ENCODE results near the gene PRKN.

PRKN gene

DNA sequence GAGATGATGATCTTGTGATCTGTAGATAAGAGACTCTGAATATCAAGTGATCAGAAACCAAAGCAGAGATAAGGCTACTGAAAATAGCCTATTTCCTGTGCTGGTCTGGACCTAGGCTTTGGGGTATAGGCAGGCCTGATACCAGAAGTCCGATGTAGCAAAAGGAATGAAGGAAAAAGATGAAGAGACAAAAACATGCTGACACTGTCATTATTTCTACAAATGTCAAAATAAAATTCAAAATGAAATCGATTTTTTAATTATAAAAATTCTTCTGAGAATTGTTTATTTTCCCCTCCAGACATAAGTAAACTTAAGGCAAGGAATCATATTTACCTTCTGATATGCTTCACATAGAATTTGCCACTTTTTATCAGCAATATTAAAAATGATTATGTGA is 252.8 kb downstream of the PRKN start:
- H3K4me1 ChIP-seq (ENCODE audit: control insufficient read depth, insufficient read depth, low read length, poor library complexity, severe bottlenecking), result no peaks in the 10 kb centered on the region
- no peak overlapping the region for H3K27ac ChIP-seq (ENCODE audit: low read depth, low read length, severe bottlenecking)
- H3K9me3 ChIP-seq (ENCODE audit: control insufficient read depth, low read length), result no peaks in the 10 kb centered on the region
- no peaks in the 10 kb centered on the region for H3K36me3 ChIP-seq (ENCODE audit: control insufficient read depth, insufficient read depth, low read length)
- WGBS, 2 experiments (ENCODE audit: insufficient coverage in 2 of 2), result no CpG with 5 or more reads among the region's 2 CpGs
- no peak overlapping the region for H3K4me3 ChIP-seq (ENCODE audit: extremely low read depth, insufficient read depth, low read length, poor library complexity, severe bottlenecking)

DNA sequence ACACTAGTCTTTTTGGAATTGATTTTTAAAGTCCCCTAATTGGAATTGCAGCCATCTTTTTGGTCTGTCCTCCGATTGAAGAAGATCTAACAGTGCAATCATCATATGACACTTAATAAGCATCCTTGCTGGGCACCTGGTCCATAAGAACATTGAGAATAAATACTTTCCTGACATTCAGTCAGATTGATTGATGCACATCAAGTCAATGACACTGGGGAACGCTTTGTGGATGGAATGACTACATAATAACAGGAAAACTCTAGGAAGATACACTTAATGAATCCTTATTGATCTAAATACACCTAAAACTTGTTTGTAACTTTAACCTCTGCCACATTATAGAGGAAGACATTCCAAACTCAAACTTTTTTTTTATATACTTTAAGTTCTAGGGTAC is 255.7 kb downstream of the PRKN start:
- Histone ChIP-seq H3K36me3 (ENCODE audit: control insufficient read depth, insufficient read depth, low read length) (no peaks in the 10 kb centered on the region), H3K27ac (ENCODE audit: low read depth, low read length, severe bottlenecking) (no peak overlapping the region), H3K4me1 (ENCODE audit: control insufficient read depth, insufficient read depth, low read length, poor library complexity, severe bottlenecking) (peaks cover 4% of the 10 kb centered on the region), H3K9me3 (ENCODE audit: control insufficient read depth, low read length) (no peaks in the 10 kb centered on the region), H3K4me3 (ENCODE audit: extremely low read depth, insufficient read depth, low read length, poor library complexity, severe bottlenecking) (no peak overlapping the region)
- WGBS, 2 experiments (ENCODE audit: insufficient coverage in 2 of 2), result 100% methylated on average over 1 of the region's 2 CpGs; no CpG with 5 or more reads in 1 of the 2 experiments

- no peaks in the 10 kb centered on the region for H3K9me3 ChIP-seq (ENCODE audit: control insufficient read depth, low read length)
- no peak overlapping the region for H3K27ac ChIP-seq (ENCODE audit: low read depth, low read length, severe bottlenecking)
- H3K36me3 ChIP-seq (ENCODE audit: control insufficient read depth, insufficient read depth, low read length), result no peaks in the 10 kb centered on the region
- WGBS, 2 experiments (ENCODE audit: insufficient coverage in 2 of 2), result no CpG with 5 or more reads among the region's 2 CpGs
- H3K4me3 ChIP-seq (ENCODE audit: extremely low read depth, insufficient read depth, low read length, poor library complexity, severe bottlenecking), result no peak overlapping the region
- H3K4me1 ChIP-seq (ENCODE audit: control insufficient read depth, insufficient read depth, low read length, poor library complexity, severe bottlenecking), result peaks cover 4% of the 10 kb centered on the region
Measured at GRCh38 chr6:162468326-162468725, 259.2 kb downstream of the PRKN start.

DNA sequence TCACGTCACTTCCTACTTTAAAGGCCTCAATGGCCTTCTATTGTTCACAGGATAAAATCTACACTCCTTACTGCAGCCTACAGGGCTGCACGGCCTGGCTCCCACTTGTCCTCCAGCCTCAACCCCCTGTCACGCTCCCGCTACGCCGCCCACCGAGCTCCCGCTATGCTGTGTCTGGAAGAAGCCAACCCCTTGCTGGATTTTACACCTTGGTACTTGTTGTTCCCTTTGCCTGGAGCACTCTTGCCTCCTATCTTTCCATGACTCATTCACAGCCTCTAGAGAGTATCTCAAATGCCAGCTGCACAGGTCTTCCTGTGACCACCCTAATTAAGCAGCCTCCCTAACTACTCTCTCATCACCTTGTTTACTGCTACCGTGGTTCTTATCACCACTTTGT is 259.9 kb downstream of the PRKN start:
- Histone ChIP-seq H3K27ac (ENCODE audit: low read depth, low read length, severe bottlenecking) (peak overlapping the region; percentile 31), H3K4me3 (ENCODE audit: extremely low read depth, insufficient read depth, low read length, poor library complexity, severe bottlenecking) (no peak overlapping the region), H3K9me3 (ENCODE audit: control insufficient read depth, low read length) (no peaks in the 10 kb centered on the region), H3K36me3 (ENCODE audit: control insufficient read depth, insufficient read depth, low read length) (no peaks in the 10 kb centered on the region), H3K4me1 (ENCODE audit: control insufficient read depth, insufficient read depth, low read length, poor library complexity, severe bottlenecking) (peaks cover 4% of the 10 kb centered on the region)
- WGBS, 2 experiments (ENCODE audit: insufficient coverage in 2 of 2), result 80 to 88% methylated on average over 9 of the region's 9 CpGs

DNA sequence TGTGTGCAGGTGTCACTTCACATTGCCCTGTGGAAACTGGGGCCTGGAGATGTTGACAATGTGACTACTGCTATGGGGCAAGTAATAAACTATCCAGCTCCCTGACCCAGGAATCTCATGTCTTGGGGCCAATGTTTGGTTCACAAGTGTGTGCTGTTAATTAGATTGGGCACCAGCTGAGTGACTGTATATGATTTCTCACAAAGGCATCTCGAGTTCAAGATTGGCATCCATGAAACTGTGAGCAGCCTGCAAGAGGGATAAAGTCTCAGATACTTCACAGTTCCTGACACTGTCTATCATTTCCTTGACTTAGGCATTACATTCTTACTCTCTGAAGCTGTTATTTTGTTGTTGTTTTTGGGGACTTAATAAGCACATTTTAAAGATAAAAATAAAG is 264.0 kb downstream of the PRKN start:
- H3K4me1 ChIP-seq (ENCODE audit: control insufficient read depth, insufficient read depth, low read length, poor library complexity, severe bottlenecking), result peaks cover 4% of the 10 kb centered on the region
- H3K4me3 ChIP-seq (ENCODE audit: extremely low read depth, insufficient read depth, low read length, poor library complexity, severe bottlenecking), result no peak overlapping the region
- H3K36me3 ChIP-seq (ENCODE audit: control insufficient read depth, insufficient read depth, low read length), result no peaks in the 10 kb centered on the region
- H3K9me3 ChIP-seq (ENCODE audit: control insufficient read depth, low read length), result no peaks in the 10 kb centered on the region
- no peak overlapping the region for H3K27ac ChIP-seq (ENCODE audit: low read depth, low read length, severe bottlenecking)
- 100% methylated on average over 1 of the region's 1 CpG; no CpG with 5 or more reads in 1 of the 2 experiments for WGBS, 2 experiments (ENCODE audit: insufficient coverage in 2 of 2)

- Histone ChIP-seq H3K36me3 (ENCODE audit: control insufficient read depth, insufficient read depth, low read length) (no peaks in the 10 kb centered on the region), H3K27ac (ENCODE audit: low read depth, low read length, severe bottlenecking) (no peak overlapping the region), H3K4me3 (ENCODE audit: extremely low read depth, insufficient read depth, low read length, poor library complexity, severe bottlenecking) (no peak overlapping the region), H3K4me1 (ENCODE audit: control insufficient read depth, insufficient read depth, low read length, poor library complexity, severe bottlenecking) (no peaks in the 10 kb centered on the region), H3K9me3 (ENCODE audit: control insufficient read depth, low read length) (no peaks in the 10 kb centered on the region)
Measured at GRCh38 chr6:162459985-162460384, 267.6 kb downstream of the PRKN start.

- Histone ChIP-seq H3K4me3 (ENCODE audit: extremely low read depth, insufficient read depth, low read length, poor library complexity, severe bottlenecking) (no peak overlapping the region), H3K4me1 (ENCODE audit: control insufficient read depth, insufficient read depth, low read length, poor library complexity, severe bottlenecking) (no peaks in the 10 kb centered on the region), H3K27ac (ENCODE audit: low read depth, low read length, severe bottlenecking) (no peak overlapping the region), H3K36me3 (ENCODE audit: control insufficient read depth, insufficient read depth, low read length) (no peaks in the 10 kb centered on the region), H3K9me3 (ENCODE audit: control insufficient read depth, low read length) (no peaks in the 10 kb centered on the region)
- WGBS, 2 experiments (ENCODE audit: insufficient coverage in 2 of 2), result 90 to 92% methylated on average over 6 to 8 of the region's 9 CpGs
Measured at GRCh38 chr6:162450358-162450757, 277.2 kb downstream of the PRKN start.

DNA sequence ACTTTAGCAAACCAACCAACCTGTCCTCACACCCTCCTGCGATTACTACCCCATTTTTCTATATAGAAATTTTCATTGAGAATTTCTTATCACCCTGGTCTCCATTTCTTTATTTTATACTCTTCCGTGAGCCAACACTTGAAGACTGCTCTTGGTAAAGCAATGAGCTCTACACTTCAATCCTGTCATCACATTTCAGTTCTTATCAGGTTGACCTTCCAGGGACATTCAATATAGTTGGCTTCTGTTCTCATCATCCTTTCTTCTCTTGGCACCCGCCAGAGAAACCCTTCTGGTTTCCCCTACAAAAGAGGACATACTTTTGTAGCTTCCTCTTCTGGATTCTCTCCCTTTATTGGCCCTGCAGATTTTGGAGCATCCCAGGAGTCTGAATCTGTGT is 279.3 kb downstream of the PRKN start:
- Histone ChIP-seq H3K9me3 (ENCODE audit: control insufficient read depth, low read length) (no peaks in the 10 kb centered on the region), H3K4me3 (ENCODE audit: extremely low read depth, insufficient read depth, low read length, poor library complexity, severe bottlenecking) (no peak overlapping the region), H3K27ac (ENCODE audit: low read depth, low read length, severe bottlenecking) (no peak overlapping the region), H3K36me3 (ENCODE audit: control insufficient read depth, insufficient read depth, low read length) (no peaks in the 10 kb centered on the region), H3K4me1 (ENCODE audit: control insufficient read depth, insufficient read depth, low read length, poor library complexity, severe bottlenecking) (no peaks in the 10 kb centered on the region)
- WGBS, 2 experiments (ENCODE audit: insufficient coverage in 2 of 2), result 85 to 100% methylated on average over 2 of the region's 3 CpGs

- H3K36me3 ChIP-seq (ENCODE audit: control insufficient read depth, insufficient read depth, low read length), result no peaks in the 10 kb centered on the region
- H3K27ac ChIP-seq (ENCODE audit: low read depth, low read length, severe bottlenecking), result no peak overlapping the region
- H3K4me3 ChIP-seq (ENCODE audit: extremely low read depth, insufficient read depth, low read length, poor library complexity, severe bottlenecking), result no peak overlapping the region
- no peaks in the 10 kb centered on the region for H3K9me3 ChIP-seq (ENCODE audit: control insufficient read depth, low read length)
- H3K4me1 ChIP-seq (ENCODE audit: control insufficient read depth, insufficient read depth, low read length, poor library complexity, severe bottlenecking), result no peaks in the 10 kb centered on the region
- WGBS, 2 experiments (ENCODE audit: insufficient coverage in 2 of 2), result 83 to 87% methylated on average over 10 of the region's 10 CpGs
Measured at GRCh38 chr6:162443101-162443500, 284.5 kb downstream of the PRKN start.

- WGBS, 2 experiments (ENCODE audit: insufficient coverage in 2 of 2), result 73 to 75% methylated on average over 1 to 3 of the region's 6 CpGs
- no peak overlapping the region for H3K27ac ChIP-seq (ENCODE audit: low read depth, low read length, severe bottlenecking)
- H3K9me3 ChIP-seq (ENCODE audit: control insufficient read depth, low read length), result no peaks in the 10 kb centered on the region
Measured at GRCh38 chr6:162442687-162443086, 284.9 kb downstream of the PRKN start.

GRCh38 chr6:162441991-162442390 is 285.6 kb downstream of the PRKN start:
- 72 to 86% methylated on average over 3 to 4 of the region's 5 CpGs for WGBS, 2 experiments (ENCODE audit: insufficient coverage in 2 of 2)
- Histone ChIP-seq H3K4me3 (ENCODE audit: extremely low read depth, insufficient read depth, low read length, poor library complexity, severe bottlenecking) (no peak overlapping the region), H3K9me3 (ENCODE audit: control insufficient read depth, low read length) (no peaks in the 10 kb centered on the region), H3K27ac (ENCODE audit: low read depth, low read length, severe bottlenecking) (no peak overlapping the region), H3K36me3 (ENCODE audit: control insufficient read depth, insufficient read depth, low read length) (no peaks in the 10 kb centered on the region), H3K4me1 (ENCODE audit: control insufficient read depth, insufficient read depth, low read length, poor library complexity, severe bottlenecking) (no peaks in the 10 kb centered on the region)

More at GRCh38 chr6:162442687-162443086, 284.9 kb downstream of the PRKN start:
- Histone ChIP-seq H3K4me1 (ENCODE audit: control insufficient read depth, insufficient read depth, low read length, poor library complexity, severe bottlenecking) (no peaks in the 10 kb centered on the region), H3K4me3 (ENCODE audit: extremely low read depth, insufficient read depth, low read length, poor library complexity, severe bottlenecking) (no peak overlapping the region), H3K36me3 (ENCODE audit: control insufficient read depth, insufficient read depth, low read length) (no peaks in the 10 kb centered on the region)
